NCI-H2107 treated with DMSO at 0.1 percent for 48 hours (cell line): Measurements from ENCODE around the gene MARK2.
"Not testable (repeated sequence)": the region's sequence is repeated elsewhere in the genome, so short reads cannot be mapped to it uniquely, and the experiment has no call there.

ENCODE experiments used
- DNase-seq: peaks from one replicate; lab custom pipeline; 2025; ENCODE audit not compliant: unreplicated experiment; lab: John Stamatoyannopoulos, UW

Gene MARK2

DNA sequence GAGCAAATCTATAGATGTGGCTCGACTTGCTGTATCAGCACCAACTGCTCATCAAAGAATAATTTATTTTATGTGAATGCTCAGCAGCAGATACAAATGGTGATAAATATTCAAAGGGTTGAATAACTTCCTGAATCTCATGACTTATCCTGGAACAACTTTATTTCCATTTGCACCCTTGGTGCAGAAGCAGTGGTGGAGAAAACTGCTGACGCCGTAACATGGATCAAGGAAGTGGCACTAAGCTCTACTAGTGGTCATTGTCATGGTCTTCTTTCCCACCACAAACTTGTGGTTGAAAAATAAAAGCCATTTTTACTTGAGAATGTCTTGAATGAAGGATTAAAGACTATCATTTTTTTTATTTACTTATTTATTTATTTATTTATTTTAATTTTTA lies 14.6 kb downstream of the MARK2 start:
- DNase-seq = no peak

DNA sequence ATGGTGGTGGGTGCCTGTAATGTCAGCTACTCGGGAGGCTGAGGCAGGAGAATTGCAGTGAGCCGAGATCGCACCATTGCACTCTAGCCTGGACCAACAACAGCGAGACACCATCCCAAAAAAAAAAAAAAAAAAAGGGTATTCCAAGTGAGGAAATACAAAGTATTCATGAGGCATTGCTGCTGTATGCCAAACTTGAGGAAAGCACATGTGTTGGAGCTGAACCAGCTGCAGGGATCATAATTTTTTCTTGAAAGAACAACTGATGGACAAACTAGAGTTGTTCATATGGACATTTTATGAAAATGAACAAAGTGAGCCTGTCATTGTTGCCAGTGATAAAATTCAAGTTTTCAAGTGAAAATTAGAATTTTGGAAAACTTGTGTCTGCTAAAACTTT lies 15.8 kb downstream of the MARK2 start:
- DNase-seq = no peak

DNA sequence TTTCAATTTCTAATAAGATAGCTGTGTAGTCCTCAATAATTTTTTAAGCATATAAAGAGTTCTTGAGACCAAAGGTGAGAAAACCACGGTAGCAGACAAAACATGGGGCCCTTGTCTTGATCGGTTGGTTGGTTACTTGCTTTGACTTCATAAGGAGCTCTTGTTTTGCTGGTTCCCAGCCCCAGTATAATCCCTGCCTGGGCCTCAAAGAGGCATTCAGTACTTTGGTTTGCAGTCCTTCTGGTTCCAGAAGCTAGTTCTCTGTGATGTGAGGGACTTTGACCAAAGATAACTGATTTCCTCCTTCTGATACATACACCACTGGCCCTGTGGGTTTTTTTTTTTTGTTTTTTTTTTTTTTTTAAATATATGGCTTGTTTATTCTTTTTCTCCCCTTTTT lies 17.1 kb downstream of the MARK2 start:
- no peak for DNase-seq

DNA sequence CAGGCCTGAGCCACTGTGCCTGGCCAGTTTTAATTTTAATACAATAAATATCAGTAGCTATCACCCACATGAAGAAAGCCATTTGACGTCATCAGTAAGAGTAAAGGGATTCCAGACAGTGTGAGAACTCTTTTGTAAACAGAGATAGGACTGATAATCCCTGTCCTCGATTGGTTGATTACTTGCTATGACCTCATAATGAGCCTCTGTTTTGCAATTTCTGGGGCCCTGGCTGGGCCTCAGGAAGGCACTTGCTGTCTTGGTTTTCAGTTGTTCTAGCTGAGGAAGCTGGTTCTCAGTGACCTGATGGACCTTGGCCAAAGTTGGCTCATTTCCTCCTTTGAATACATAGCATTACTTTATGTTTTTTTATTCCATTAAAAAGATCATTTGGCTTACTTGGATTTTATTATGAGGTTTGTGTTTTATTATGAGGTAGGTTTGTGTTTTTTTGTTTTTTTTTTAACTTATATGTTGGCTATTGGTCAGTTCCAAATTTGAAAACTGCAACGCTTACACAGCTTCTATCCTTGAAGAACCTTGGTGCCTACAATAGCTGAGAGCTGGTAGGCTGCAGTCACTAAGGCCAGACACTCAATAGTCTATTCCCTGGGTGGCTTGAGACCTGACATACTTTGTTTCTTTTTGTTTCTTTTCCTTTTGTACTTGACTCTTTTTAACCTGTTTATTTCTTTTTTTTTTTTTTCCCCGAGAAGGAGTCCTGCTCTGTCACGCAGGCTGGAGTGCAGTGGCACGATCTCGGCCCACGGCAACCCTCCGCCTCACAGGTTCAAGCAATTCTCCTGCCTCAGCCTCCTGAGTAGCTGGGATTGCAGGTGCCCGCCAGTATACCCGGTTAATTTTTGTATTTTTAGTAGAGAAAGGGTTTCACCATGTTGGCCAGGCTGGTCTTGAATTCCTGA lies 20.0 kb downstream of the MARK2 start:
- DNase-seq = no peak

DNA sequence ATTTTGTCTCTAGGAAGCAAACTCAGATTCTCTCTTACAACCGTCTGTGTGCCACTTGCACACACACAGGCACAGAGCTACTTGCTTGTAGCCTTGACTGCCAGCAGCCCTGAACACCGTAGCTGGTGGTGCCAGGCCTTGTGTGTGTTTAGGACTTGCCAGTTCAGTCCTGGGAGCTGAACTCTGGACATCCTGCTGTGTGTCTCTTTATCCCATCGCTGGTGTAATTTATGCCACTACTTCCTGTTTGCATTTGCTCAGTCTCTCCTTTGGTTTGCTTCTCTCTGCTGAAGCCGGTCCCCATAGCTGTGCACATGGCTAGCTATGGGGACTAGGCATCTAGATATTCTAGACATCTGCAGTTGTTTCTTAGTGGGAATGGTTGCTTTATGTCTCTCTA lies 24.0 kb downstream of the MARK2 start:
- peak; percentile 65 for DNase-seq

DNA sequence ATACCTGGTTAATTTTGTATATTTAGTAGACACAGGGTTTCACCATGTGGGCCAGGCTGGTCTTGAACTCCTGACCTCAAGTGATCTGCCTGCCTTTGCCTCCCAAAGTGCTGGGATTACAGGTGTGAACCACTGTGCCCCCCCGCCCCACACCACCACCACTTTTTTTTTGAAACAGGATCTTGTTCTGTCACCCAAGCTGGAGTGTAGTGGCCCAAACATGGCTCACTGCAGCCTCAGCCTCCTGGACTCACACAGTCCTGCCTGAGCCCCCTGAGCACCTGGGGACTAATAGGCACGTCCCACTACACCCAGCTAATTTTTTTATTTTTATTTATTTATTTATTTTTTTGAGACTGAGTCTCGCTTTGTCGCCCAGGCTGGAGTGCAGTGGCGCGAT lies 24.7 kb downstream of the MARK2 start:
- not testable (repeated sequence) for DNase-seq

DNA sequence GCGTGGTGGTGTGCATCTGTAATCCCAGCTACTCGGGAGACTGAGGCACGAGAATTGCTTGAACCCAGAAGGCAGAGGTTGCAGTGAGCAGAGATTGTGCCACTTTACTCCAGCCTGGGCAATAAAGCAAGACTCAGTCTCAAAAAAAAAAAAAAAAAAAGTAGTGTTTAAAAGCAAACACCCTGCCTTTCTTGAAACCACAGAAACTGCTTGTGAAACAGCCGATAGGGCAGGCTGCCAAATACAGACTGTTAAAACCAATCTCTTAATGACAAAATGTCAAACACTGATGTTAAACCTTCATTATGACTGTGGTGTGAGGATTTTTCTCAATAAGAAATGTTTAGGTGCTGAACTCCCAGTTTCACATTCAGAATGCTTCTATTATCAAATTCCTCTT lies 27.3 kb downstream of the MARK2 start:
- peak; percentile 64 for DNase-seq

DNA sequence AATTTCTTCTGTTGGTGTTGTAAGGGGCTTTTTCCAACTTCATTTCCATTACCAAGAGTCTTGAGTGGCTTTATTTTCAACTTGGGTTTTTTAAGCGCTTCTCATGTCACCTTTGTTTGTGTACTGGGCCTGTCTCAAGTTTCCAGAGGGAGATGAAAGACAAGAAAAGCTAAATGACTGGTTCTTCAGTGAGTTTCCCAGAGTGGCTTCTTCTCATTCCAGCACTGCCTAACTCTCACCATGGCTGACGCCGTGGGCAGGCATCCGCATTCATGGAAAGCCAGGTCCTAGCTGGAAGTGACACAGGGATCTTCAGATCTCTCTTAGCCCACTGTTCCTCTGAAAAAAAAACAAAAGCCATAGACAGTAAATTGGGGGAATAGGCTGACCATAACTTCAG lies 28.6 kb downstream of the MARK2 start:
- no peak for DNase-seq

DNA sequence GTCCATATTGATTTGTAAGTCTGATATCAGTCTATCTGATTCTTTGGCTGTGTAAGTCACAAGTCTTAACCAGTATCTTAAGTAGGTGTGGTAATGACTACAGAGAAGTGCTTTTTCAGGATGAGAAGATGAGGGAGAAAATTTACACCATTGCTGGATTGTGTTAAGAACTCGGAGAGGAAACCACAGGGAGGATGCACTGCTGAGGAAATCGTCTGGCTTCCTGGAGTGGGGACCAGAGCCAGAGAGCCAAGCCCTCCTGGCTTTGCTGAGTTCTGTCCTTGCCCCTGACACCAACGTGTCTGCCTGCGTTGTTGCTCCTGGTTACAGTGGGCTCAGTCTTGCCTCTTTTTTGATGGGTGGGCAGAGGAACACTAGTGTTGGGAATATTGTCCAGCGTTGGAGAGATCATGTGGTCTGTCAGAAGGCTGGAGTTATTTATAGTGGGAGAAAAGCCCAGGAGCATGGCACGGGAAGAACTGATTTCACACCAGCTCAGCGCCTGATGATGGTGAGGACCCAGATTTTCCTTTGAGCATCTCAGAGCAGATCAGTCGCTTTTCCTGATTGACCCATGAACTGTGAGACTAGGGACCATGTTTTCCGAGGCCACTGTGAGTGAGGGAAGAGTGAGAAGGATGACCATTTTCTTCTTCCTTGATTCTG lies 29.6 kb downstream of the MARK2 start:
- no peak for DNase-seq

DNA sequence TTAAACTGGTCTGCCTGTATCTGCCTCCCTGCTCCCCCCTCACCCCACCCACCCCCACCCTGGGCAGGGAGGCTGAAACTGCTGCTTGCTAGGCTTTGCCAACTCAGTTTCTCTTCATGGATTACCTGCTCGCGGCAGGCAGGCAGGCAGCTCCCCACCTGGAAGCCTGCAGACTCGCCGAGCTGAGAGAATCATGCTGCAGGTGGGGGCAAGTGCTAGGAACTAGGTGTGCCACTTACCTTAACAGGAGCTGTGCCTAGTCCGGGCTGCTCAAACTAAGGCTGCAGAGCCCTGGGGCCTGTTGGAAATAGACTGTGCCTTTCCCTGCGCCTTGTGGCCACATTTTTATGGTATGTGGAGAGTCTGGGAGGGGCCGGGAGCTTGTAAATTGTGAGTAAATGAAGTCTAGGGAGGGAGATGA lies 30.3 kb downstream of the MARK2 start:
- DNase-seq = no peak

DNA sequence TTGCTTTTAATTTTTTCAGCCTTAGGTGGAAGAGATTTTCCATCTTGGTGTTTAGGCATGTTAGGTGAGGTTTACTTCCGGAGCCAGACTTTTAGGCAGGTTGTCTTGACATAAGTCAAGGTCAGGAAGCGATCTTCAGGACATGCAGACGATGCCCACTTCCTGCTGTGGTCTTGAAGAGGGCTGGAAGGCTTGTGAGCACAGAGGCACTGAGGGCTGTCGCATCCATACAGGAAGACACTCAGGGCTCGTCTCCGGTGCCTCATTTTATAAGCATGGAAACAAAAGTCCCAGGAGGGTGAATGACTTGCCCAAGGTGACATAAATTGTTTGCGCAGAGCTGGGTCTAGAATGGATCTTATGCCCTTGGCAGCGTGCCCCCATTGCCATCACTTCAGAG lies 30.8 kb downstream of the MARK2 start:
- no peak for DNase-seq

DNA sequence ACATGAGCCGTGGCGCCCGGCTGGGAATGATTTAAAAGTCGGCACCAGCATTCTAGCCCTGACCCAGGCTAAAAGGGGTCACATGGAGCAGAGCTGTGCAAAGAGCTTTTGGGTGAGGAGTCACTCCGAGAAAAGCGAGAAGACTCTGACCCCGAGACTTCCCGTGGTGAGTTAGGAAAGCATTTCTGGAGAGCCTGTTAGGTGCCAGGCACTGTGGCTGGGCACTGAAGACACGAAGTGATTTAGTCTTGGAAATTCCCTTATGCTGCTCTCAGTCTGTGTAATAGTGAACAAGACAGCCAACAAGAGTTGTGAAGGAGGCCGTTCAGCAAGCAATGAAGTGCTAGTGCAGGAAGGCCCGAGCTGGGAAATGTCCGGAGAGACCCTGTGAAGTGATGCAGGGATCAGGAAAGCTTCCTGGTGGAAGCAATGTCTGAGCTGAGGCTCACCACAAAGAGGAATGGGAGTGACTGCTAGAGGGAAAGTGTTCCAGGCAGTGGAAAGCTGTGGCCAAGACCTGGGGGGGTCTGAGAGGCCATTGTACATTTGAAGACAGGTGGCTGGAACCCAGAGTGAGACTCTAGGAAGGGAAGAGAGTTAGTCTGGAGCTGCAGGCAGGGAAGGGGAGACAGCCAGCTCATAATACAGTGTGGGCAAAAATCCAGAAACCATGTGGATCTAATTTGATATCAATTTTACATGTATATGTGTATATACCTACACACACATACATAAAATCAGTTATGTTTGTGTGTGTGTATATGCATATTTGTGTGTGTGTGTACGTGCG lies 31.6 kb downstream of the MARK2 start:
- no peak for DNase-seq

DNA sequence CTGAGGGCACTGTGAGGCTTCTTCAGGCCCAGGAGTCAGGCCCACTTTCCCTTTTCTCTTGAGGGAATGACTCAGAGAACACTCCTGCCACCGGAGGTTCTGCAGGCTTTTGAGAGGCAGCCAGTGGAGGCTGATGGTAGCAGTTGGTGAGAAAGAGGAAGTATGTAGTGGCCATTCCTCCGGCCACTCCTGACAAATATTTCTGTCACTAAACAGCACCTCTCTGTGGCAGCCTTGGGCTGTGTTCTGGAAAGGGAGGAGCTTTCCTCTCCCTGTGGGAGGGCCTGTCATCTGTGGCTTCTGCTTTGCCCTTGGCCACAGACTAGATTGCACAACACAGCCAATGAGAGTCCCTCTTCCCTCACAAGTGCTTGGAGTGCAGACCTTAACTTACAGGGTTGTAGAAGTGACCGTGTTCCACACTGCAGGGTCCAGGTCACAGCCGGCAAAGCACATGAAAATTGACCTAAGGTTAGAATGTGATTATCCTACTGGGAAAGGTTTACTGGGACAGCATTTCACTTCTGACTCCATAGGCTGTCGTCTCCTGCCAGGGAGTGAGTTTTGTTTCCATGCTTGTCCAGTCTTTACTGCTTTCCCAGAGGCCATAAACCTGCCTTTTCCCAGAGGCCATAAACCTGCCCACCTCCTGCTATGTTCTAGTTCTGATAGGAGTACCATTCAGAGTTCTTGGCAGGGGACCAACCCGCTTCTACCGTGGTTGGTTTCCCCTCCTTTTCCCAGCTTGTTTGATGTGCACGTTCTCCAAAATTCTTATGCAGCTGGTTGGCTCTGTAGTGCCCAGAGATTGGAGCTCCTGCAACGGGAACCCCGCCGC lies 33.3 kb downstream of the MARK2 start:
- DNase-seq = peak; percentile 59

DNA sequence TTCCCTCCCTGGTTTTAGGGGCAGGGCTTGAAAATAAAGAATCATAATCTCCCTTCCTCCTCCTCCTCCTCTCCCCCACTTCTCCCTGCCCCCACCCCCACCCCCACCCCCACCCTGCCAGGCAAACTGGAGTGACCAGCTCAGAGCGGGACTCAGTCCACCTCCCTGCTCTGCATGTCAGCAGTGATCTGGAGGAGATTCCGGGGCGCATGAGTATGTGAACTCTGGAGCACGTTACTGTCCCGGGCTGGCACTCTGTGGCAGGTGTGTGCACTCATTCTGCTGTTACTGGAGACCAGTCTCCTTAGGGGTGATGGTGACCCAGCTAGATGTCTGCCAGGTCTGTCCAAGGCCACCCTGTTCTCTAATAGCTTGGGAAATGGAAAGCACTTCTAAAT lies 33.9 kb downstream of the MARK2 start:
- DNase-seq = no peak

DNA sequence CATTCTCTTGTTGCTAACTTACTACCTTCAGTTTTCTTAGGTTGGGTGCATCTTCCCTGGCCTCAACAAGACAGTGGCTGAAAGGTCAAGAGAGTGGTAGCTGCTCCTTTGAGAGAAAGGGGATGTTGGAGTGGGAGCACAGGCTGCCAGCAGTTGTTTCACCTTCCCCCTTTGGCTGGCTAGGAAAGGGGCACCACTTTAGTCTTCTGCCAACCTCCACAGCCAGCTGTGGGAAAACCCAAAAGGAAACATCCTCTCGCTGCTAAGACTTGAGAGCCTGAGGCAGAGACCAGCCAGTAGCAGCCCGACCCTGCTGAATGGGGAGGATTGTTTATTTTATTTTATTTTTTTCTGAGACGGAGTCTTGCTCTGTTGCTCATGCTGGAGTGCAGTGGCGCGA lies 34.4 kb downstream of the MARK2 start:
- no peak for DNase-seq

DNA sequence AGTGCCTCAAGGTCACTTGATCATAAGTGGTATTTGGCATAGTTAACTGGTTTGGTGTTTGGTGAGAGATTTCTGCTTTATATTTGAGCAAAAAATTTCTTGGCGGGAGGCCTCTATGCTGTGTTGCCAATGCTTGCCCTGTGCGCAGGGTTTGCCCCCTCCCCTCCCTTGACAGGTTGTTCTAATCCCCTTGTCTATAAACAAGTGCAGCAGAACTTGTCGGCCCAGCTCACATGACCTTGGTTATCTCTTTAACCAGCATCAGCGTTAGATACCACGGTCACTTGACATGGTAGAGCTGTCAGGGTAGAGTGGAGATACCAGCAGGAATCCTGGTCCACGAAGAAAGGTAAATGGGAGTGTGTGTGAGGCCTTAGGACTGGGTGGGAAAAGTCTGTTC lies 35.6 kb downstream of the MARK2 start:
- DNase-seq = no peak

DNA sequence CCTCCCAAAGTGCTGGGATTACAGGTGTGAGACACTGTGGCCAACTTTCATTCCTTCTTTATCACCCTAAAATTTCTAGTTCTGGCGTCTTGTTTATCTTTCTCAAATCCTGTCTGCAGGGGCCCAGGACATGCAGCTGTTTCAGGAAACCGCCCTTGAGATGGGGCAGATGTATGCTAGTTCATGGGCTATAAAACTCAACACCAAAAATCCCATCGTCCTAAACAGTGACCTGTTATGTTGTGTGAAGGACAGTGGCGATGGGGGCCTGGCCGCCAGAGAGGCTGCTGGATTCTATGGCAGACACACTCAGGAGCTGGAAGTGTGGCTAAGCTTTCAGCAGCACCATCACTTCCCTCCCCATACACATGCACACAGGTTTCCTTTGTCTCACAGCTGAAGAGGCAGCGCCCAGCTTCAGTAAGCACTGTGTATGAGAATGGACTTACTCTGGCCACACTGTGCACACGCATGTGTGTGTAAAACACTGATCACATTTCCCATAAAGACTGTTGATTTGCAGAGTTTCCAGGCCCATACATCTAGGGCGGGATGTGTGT lies 36.7 kb downstream of the MARK2 start:
- DNase-seq = no peak

DNA sequence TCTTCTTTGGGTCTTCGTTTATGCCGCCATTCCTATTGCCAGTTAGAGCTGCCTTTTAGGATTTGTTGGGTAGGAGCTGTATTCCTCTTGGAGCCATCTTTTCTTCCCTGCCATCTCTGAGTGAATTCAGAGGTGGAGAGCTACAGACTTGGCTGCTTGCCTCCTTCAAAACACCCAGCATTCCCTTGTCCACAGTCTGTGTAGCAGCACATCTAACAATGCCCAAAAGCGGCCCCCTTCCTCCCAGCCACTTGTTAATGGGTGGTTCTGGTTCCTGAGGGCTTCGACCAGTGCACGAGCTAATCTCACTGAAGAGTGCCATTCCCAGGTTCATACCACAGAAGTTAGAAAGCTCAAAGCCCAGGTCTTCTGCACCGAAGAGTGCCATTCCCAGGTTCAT lies 37.7 kb downstream of the MARK2 start:
- no peak for DNase-seq

DNA sequence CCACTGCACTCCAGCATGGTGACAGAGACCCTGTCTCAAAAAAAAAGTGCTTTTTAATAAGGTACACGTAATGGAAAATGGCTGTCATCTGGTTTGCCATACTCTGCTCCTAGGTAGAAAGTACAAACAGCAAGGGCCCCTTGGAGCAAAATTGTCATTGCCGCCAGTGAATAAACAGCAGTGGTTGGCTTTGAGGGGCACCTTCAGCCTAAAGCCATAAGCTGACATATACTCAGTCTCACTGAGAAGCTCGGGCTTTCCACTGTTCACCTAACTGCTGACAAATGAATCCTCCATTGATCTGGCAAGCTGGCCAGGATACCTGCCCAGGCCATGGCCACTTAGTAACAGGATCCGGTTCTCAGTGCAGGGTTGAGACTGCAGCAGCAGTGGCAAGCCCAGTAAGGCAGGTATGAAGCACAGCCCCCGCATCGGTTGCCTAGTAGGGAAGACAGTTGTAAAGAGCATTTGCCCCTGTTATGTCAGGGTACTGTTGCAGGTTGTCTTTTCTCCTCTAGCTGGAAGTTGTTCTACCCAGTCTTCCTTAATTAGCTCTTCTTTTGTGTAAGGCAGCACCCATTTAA lies 38.8 kb downstream of the MARK2 start:
- no peak for DNase-seq
